Stimulated activated naive CD8-positive, alpha-beta T cell treated with anti-CD3 and anti-CD28 coated beads, Interleukin-15, amount 100 ng/mL, for 72 hours (primary cell): ENCODE results near the gene COPZ1.
"Not testable (repeated sequence)": the region's sequence is repeated elsewhere in the genome, so short reads cannot be mapped to it uniquely, and the experiment has no call there.

Experiments
- ATAC-seq: fragments of 150-1000 bp; cut with Tn5 transposase; 2 replicates; pipeline ENCODE4 v1.10.0; 2021; ENCODE audit warnings: mild to moderate bottlenecking, moderate library complexity
- DNase-seq, 2 donors: peaks; one replicate each; pipeline ENCODE4 v3.0.0; 2021 to 2022
- H3K27ac Mint-ChIP-seq, 2 donors: one replicate each; pipeline ENCODE4 v1.8.0; 2022; ENCODE audit warnings: mild to moderate bottlenecking in 2 of 2, mixed read lengths in 2 of 2, moderate library complexity in 2 of 2
- H3K27me3 Mint-ChIP-seq: one replicate; pipeline ENCODE4 v1.8.0; 2022; ENCODE audit warnings: mixed read lengths
- H3K4me1 Mint-ChIP-seq: one replicate; pipeline ENCODE4 v1.8.0; 2022; ENCODE audit warnings: mild to moderate bottlenecking, mixed read lengths
- H3K4me3 Mint-ChIP-seq, 2 donors: one replicate each; pipeline ENCODE4 v1.8.0; 2022; ENCODE audit warnings: mild to moderate bottlenecking in 2 of 2, mixed read lengths in 2 of 2, moderate library complexity in 1 of 2
- H3K9me3 Mint-ChIP-seq, 2 donors: one replicate each; pipeline ENCODE4 v1.8.0; 2022; ENCODE audit warnings: mixed read lengths in 2 of 2

Gene COPZ1, protein sequence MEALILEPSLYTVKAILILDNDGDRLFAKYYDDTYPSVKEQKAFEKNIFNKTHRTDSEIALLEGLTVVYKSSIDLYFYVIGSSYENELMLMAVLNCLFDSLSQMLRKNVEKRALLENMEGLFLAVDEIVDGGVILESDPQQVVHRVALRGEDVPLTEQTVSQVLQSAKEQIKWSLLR

DNA sequence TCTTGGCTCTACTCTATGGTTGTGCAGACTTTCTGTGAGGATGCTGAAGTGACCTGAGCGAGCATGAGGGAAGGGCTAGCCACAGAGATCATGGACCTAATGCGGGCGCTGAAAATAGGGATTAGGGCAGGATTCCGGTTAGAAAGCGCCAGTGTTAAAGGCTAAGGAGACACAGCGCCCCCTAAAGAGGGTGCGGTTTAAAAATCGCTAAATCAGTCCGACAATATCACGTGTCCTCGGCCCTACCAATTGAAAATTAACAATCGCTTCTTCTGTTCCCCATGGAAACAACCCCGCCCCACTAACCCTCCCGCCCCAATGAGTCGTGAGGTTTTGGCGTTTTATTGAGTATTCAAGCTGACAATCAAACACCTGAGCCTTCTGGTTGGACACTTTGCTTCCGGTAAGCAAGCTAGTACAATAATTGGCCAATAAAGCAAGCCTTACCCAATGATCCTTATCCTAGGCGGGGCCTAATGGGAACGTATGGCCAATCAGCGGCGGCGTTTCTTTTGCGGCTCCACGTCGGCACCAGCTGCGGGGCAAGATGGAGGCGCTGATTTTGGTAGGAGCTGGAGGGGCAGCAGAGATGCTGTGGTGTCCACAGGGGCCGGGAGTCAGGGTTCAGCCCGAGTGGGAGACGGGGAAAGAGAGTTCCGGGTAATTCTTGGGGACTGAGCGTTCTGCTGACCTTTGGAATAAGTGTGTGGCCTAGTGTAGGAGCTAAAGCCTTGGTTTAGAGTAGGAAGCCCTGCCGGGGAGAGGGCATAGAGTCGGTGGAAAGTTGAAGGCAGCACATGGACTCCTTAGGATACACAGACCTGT is at the start of gene COPZ1:
Gene COPZ1, plus strand, starts transcription at position 515 of the 825 bp plus-strand sequence. Its CDS starts 33 bp downstream, at position 548.
- peak within 1 kb of the TSS; percentile 98 to 99 for H3K27ac Mint-ChIP-seq
- ATAC-seq, result peak; percentile 98
- H3K27me3 Mint-ChIP-seq, result no peaks in the 10 kb centered on the region
- no peaks in the 10 kb centered on the region for H3K9me3 Mint-ChIP-seq
- peak within 1 kb of the TSS; percentile 95 to 96 for H3K4me3 Mint-ChIP-seq
- peak; percentile 89 to 94 for DNase-seq
- peaks cover 40% of the 10 kb centered on the region for H3K4me1 Mint-ChIP-seq

DNA sequence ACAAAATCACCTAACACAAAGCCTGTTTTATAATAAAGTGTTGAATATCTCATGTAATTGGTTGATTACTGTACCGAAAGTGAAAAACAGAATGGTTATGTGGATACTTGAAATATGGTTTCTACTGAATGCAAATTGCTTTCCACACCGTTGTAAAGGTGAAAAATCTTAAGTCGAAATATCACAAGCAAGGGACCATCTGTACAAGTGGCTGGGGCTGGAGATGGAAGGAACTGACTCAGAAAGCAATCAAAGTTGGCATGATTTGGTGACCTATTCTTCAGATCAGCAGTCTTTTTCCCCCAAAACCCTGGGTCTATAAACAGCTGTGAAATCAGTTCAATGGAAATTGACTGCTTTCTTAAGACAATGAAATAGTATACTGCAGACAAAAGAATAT is 48.6 kb upstream of the COPZ1 start:
- H3K9me3 Mint-ChIP-seq, result no peaks in the 10 kb centered on the region
- no peaks in the 10 kb centered on the region for H3K27me3 Mint-ChIP-seq
- H3K4me1 Mint-ChIP-seq, result peaks cover 68% of the 10 kb centered on the region
- ATAC-seq (no peak), DNase-seq (no peak)
- H3K4me3 Mint-ChIP-seq, result peak overlapping the region; percentile 10 to 44
- H3K27ac Mint-ChIP-seq, result peak overlapping the region in 1 of 2 donors; percentile 66

DNA sequence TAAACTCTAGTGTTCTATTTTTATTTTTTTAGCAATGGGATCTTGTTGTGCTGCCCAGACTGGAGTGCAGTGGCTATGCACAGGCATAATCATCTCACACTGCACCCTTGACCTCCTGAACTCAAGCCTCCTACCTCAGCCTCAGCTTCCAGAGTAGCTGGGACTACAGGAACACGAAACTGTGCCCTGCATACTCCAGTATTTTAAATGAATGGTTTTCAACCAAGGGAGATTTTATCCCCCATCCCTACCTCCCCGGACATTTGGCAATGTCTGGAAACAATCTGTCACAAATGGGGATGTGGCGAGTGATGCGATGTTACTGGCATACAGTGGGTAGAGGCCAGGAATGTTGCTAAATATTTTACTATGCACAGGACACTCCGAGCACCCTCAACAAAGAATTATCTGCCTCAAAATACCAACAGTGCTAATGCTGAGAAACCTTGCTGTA is 47.1 kb upstream of the COPZ1 start:
- H3K27me3 Mint-ChIP-seq, result no peaks in the 10 kb centered on the region

DNA sequence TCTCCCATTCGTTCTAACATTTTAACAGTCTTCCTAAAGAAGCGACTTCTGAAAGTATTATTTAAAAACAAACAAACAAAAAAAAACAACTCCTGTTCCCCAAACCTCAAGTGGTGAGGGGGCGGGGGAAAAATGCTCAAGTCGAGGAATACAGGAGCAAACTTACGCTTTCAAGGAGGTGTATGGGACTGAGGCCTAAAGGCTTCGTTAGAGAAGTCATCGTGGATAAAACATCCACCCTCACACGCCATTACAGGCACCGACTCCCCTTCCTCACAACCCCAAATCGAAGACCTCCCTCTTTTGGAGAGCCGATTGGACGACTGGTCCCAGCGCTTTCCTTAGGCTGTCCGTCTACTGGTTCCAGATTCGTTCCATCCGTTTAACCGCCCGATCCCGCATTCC is 45.7 kb upstream of the COPZ1 start:
- no peaks in the 10 kb centered on the region for H3K27me3 Mint-ChIP-seq
- ATAC-seq (no peak), DNase-seq (no peak)
- no peak overlapping the region for H3K27ac Mint-ChIP-seq
- H3K9me3 Mint-ChIP-seq, result no peaks in the 10 kb centered on the region
- peaks cover 68% of the 10 kb centered on the region for H3K4me1 Mint-ChIP-seq
- no peak overlapping the region for H3K4me3 Mint-ChIP-seq

More for the DNA sequence above, 47.1 kb upstream of the COPZ1 start:
- H3K9me3 Mint-ChIP-seq, result no peaks in the 10 kb centered on the region
- ATAC-seq, result no peak
- H3K4me1 Mint-ChIP-seq, result peaks cover 68% of the 10 kb centered on the region
- no peak overlapping the region for H3K4me3 Mint-ChIP-seq
- DNase-seq, result no peak
- H3K27ac Mint-ChIP-seq, result peak overlapping the region in 1 of 2 donors; percentile 71

DNA sequence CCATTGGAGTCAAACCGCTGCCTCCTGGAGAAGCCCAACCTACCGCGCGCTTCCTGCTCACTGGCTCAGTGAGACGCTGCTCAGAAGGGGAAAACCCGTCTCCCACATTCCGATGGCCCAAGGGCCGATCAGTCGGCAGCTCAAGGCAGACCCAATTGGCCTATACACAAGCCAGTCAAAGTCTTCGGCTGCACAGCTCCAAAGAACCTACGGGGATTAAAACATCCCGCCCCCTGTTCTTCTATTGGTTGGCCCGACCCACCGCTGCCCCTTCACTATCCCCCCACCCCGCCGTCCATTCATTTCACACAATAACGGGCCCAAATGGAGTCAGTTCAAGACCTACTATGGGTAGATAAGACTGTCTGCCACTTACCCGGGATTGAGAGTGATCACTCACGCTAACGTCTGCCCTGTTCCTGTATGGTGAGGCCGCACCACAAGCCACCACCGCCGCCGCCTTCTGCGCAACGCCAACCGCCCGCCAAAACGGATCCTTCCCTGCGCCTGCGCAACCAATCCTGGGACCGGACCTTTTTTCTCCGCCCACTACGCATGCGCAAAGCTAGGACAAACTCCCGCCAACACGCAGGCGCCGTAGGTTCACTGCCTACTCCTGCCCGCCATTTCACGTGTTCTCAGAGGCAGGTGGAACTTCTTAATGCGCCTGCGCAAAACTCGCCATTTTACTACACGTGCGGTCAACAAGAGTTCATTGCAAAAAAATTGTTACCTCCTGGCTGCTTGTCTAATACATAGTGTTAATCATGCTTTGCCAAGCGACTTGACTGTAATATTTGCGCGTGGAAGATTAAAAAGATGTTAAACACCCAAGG is 45.1 kb upstream of the COPZ1 start, which contains the start of gene CBX5:
Gene CBX5, minus strand, starts transcription at position 491 of the 836 bp plus-strand sequence. CDS start 22,472 bp downstream, outside the sequence.
- no peak within 1 kb of the TSS for H3K27ac Mint-ChIP-seq
- ATAC-seq (peak; percentile 85), DNase-seq (peak; percentile 100)
- H3K9me3 Mint-ChIP-seq, result no peaks in the 10 kb centered on the region
- H3K4me1 Mint-ChIP-seq, result peaks cover 68% of the 10 kb centered on the region
- H3K27me3 Mint-ChIP-seq, result no peaks in the 10 kb centered on the region
- H3K4me3 Mint-ChIP-seq, result no peak within 1 kb of the TSS

DNA sequence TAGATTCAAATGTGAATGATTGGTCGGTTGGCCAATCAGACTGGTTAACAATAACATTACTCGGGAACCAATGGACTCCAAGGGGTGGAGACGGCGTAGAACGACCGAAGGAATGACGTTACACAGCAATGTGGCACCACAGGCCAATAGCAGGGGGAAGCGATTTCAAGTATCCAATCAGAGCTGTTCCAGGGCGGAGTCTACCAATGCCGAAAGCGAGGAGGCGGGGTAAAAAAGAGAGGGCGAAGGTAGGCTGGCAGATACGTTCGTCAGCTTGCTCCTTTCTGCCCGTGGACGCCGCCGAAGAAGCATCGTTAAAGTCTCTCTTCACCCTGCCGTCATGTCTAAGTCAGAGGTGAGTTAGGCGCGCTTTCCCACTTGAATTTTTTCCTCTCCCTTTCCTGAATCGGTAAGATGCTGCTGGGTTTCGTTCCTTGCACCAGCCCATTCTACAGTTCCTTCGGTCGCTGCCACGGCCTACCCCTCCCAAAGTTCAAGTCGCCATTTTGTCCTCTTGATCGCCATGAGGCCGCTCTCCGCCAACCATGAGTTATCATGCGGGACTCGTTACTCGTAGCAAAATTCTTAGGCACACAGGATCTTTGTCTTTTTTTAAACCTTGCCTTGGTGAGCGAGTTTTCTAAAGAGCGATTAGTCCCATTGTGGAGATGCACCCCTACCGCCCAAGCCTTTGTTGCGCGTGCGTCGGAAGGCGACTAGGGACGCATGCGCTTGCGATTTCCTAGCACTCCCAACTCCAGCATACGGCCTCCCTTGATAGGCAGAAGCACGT is 44.3 kb upstream of the COPZ1 start, which contains the start of gene HNRNPA1:
Gene HNRNPA1, plus strand, starts transcription at position 259 of the 793 bp plus-strand sequence. Its CDS starts 82 bp downstream, at position 341.
- DNase-seq, result peak; percentile 94 to 98
- Mint-ChIP-seq H3K9me3 (no peaks in the 10 kb centered on the region), H3K4me1 (peaks cover 68% of the 10 kb centered on the region), H3K27ac (no peak within 1 kb of the TSS), H3K4me3 (no peak within 1 kb of the TSS), H3K27me3 (no peaks in the 10 kb centered on the region)
- ATAC-seq, result peak; percentile 88

DNA sequence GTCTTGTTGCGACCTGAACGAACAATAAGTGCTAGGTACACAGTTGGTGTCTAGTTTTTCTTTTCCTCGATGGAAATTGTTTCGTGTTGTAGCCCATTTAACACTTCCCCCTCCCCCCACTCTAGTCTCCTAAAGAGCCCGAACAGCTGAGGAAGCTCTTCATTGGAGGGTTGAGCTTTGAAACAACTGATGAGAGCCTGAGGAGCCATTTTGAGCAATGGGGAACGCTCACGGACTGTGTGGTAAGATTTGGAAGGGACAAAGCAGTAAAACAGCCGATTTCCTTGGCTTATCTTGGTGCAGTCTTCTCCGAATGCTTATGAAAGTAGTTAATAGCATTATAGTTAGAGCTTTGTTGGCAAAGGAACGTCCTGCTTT is 43.7 kb upstream of the COPZ1 start:
- DNase-seq, ATAC-seq, H3K27me3 Mint-ChIP-seq, H3K27ac Mint-ChIP-seq, H3K9me3 Mint-ChIP-seq, H3K4me3 Mint-ChIP-seq: not testable (repeated sequence)
- H3K4me1 Mint-ChIP-seq, result peaks cover 68% of the 10 kb centered on the region

DNA sequence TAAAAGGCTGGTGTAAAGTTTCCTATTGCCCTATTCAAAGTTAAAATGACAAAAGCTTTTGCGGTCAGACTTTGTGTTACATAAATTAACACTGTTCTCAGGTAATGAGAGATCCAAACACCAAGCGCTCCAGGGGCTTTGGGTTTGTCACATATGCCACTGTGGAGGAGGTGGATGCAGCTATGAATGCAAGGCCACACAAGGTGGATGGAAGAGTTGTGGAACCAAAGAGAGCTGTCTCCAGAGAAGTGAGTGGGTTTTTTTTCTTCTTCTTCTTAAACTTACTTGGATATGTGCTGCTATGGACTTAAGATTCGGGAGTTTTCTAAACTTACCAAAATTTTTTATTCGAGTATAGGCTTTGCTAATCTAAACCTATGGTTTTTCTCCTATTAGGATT is 43.2 kb upstream of the COPZ1 start:
- ATAC-seq, result not testable (repeated sequence)
- peaks cover 66% of the 10 kb centered on the region for H3K4me1 Mint-ChIP-seq

DNA sequence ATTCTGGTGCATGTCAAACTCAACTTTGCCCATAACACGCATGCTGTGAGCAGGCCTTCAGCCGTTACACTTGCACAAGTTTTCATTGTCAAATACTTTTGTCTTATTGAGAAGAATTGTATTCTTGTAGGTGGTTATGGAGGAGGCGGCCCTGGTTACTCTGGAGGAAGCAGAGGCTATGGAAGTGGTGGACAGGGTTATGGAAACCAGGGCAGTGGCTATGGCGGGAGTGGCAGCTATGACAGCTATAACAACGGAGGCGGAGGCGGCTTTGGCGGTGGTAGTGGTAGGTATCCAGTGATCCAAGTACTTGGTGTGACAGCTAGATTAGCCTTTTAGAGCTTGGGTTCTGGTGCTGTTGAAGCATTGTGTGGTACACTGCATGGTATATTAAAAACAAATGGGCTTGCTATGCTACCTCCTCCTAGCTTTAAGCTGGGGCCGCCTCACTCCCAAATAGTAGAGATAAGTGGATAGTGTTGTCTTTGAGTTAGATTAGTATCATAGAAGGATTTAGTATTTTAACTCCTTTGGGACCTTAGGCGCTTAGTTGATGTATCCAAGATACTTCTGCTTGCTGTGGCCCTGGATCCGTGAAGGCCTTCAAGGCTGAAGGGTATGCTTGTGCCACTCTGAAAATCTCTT is 41.9 kb upstream of the COPZ1 start:
- no peaks in the 10 kb centered on the region for H3K9me3 Mint-ChIP-seq
- peaks cover 55% of the 10 kb centered on the region for H3K4me1 Mint-ChIP-seq
- H3K27me3 Mint-ChIP-seq, result no peaks in the 10 kb centered on the region
- H3K4me3 Mint-ChIP-seq, result no peak overlapping the region
- peak overlapping the region in 1 of 2 donors; percentile 77 for H3K27ac Mint-ChIP-seq
- peak; percentile 43 to 47 for DNase-seq
- ATAC-seq, result no peak

More for the DNA sequence above, 43.2 kb upstream of the COPZ1 start:
- not testable (repeated sequence) for H3K9me3 Mint-ChIP-seq, H3K27me3 Mint-ChIP-seq, H3K27ac Mint-ChIP-seq, DNase-seq, H3K4me3 Mint-ChIP-seq

DNA sequence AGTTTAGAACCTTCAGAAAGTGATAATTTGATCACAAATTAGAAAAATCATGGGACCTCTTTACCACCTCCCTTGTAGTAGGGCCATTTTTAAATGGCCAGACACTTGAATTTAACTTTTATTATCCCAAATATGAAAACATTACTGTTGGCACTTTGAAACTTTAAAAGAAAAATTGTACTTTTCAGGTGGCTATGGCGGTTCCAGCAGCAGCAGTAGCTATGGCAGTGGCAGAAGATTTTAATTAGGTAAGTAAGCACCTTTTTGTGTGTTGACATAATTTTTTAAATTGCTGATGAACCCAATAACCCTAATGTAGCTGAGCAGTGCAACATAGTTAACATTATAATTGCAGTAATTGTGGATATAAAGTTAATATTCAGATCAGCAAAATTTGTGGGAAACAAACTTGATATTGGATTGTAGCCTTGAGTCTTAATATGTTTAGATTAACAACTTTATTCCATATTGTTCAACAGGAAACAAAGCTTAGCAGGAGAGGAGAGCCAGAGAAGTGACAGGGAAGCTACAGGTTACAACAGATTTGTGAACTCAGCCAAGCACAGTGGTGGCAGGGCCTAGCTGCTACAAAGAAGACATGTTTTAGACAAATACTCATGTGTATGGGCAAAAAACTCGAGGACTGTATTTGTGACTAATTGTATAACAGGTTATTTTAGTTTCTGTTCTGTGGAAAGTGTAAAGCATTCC is 40.7 kb upstream of the COPZ1 start:
- H3K9me3 Mint-ChIP-seq, H3K27me3 Mint-ChIP-seq, DNase-seq, H3K4me3 Mint-ChIP-seq, ATAC-seq: not testable (repeated sequence)
- H3K27ac Mint-ChIP-seq, result peak overlapping the region in 1 of 2 donors; percentile 36
- H3K4me1 Mint-ChIP-seq, result peaks cover 50% of the 10 kb centered on the region

DNA sequence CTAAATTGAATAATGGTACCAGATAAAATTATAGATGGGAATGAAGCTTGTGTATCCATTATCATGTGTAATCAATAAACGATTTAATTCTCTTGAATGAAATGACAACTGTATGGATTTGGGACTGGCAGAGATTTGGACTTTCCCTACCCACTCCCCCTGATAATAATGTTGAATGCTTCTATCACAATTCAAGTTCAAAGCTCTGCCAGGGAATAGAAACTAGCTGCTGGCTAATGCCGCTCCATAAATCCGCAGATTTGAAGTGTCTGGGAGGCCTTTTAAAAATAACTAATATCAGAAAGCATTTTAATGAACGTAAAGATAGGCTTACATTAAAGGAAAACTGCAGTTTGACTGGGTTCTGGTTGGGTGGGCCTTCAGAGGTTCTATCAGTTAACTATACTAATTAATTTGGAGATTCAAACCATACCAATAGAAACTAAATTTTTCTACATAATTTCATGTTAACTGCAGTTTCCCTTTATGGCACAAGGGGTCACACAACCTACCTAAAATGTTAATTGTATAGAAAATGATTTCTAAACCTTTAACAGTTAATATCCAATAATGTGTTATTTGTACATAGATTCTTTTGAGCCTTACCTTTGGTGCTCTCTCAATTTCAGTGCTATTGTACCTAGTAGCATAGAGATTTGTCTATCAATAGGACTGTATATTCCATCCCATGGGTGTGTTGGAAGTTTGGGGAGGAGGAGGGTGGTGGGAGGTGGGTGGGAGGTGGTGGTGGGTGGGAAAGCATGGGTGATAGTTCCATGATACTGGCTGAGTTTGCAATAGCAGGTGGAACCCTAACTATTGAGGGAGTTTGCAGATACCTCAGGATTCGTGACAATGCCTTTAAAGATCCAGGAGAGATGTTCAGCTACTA is 39.5 kb upstream of the COPZ1 start:
- DNase-seq (no peak), ATAC-seq (no peak)
- no peaks in the 10 kb centered on the region for H3K9me3 Mint-ChIP-seq
- peak overlapping the region; percentile 25 to 76 for H3K27ac Mint-ChIP-seq
- peaks cover 50% of the 10 kb centered on the region for H3K4me1 Mint-ChIP-seq
- H3K4me3 Mint-ChIP-seq, result peak overlapping the region; percentile 5 to 39
- H3K27me3 Mint-ChIP-seq, result no peaks in the 10 kb centered on the region

DNA sequence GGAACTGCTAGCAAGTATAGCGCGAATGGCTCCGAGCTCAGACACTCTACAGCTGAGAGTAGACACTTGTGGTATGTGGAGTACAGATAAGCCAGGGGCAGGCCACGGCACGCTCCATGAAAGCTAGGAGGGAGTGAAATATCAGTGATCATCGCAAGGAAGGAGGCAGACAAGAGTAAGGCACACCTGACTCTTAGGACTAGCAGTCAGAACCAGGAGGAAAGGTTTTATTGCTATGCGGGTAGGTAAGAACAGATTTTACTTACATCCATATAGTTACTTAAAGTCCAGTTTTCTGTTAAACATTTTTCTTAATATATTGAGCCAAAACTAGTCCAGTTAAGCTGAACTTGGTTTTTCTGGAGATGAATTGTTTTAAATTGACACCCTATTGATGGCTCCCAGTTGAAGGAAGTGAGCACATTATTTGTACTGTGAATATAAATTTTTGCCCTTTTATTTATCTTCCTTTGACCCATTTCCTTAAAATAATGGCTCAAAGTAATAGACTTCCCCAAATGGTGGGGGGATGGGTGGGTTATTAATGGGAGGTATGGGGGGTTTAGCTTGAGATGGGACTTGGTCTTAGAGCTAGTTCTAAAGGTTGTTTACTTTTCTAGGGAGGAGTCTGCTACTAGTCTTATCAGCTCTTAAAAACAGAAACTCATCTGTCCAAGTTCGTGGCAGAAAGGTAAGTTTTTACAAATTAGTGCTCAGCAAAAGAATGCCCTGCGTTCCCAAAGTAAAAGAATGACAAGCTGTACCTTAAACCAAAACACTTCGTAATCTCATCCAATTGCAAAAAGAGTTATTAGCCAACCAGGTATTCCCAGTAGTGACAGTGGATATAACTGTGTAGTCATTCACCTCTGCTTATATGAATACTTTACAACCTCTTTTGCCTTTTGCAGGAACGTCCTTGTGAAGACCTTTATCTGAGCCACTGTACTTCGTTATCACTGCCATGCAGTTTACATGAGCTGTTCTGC is 38.6 kb upstream of the COPZ1 start:
- Mint-ChIP-seq H3K4me1 (peaks cover 49% of the 10 kb centered on the region), H3K4me3 (peak overlapping the region; percentile 5 to 34), H3K27me3 (no peaks in the 10 kb centered on the region), H3K9me3 (no peaks in the 10 kb centered on the region), H3K27ac (peak overlapping the region in 1 of 2 donors; percentile 76)
- no peak for ATAC-seq
- no peak for DNase-seq
